ENCODE measurements around the gene MACROD2. TPM values are rescaled to one million over a fixed set of nuclear protein-coding genes. Genes with fewer than 3 reads are reported as not detected.
"Not testable (repeated sequence)": the region's sequence is repeated elsewhere in the genome, so short reads cannot be mapped to it uniquely, and the experiment has no call there.

The MACROD2 gene
- total RNA-seq, 1 donor from 2014 or later: 0.85 TPM

GRCh38 chr20:15806105-15806504, 1810.8 kb downstream of the MACROD2 start:
- no peak for DNase-seq

- DNase-seq: no peak
Observed at GRCh38 chr20:15807271-15807670, 1812.0 kb downstream of the MACROD2 start.

- not testable (repeated sequence) for DNase-seq
Observed at GRCh38 chr20:15807771-15808170, 1812.5 kb downstream of the MACROD2 start.

GRCh38 chr20:15811951-15812350, 1816.6 kb downstream of the MACROD2 start:
- no peak for DNase-seq

GRCh38 chr20:15812696-15813095, 1817.4 kb downstream of the MACROD2 start:
- no peak for DNase-seq

GRCh38 chr20:15814360-15814759, 1819.0 kb downstream of the MACROD2 start:
- no peak for DNase-seq

- no peak for DNase-seq
Observed at GRCh38 chr20:15814911-15815310, 1819.6 kb downstream of the MACROD2 start.

GRCh38 chr20:15817351-15817750, 1822.0 kb downstream of the MACROD2 start:
- no peak for DNase-seq

- DNase-seq: no peak
Observed at GRCh38 chr20:15818651-15819071, 1823.3 kb downstream of the MACROD2 start.

- DNase-seq: no peak
Observed at GRCh38 chr20:15823718-15824117, 1828.4 kb downstream of the MACROD2 start.

- DNase-seq: no peak
Observed at GRCh38 chr20:15827628-15828027, 1832.3 kb downstream of the MACROD2 start.

- DNase-seq: no peak
Observed at GRCh38 chr20:15831201-15831600, 1835.9 kb downstream of the MACROD2 start.

GRCh38 chr20:15832512-15832911, 1837.2 kb downstream of the MACROD2 start:
- no peak for DNase-seq

- DNase-seq: no peak
Observed at GRCh38 chr20:15834857-15835256, 1839.5 kb downstream of the MACROD2 start.

GRCh38 chr20:15835811-15836210, 1840.5 kb downstream of the MACROD2 start:
- DNase-seq: no peak

GRCh38 chr20:15836634-15837033, 1841.3 kb downstream of the MACROD2 start:
- no peak for DNase-seq

- DNase-seq: no peak
Observed at GRCh38 chr20:15837563-15837962, 1842.2 kb downstream of the MACROD2 start.

- no peak for DNase-seq
Observed at GRCh38 chr20:15838466-15838865, 1843.2 kb downstream of the MACROD2 start.

- no peak for DNase-seq
Observed at GRCh38 chr20:15840636-15841301, 1845.5 kb downstream of the MACROD2 start.

- DNase-seq: no peak
Observed at GRCh38 chr20:15842872-15843271, 1847.6 kb downstream of the MACROD2 start.

- DNase-seq: no peak
Observed at GRCh38 chr20:15843777-15844176, 1848.5 kb downstream of the MACROD2 start.

GRCh38 chr20:15847196-15847784, 1852.0 kb downstream of the MACROD2 start:
- no peak for DNase-seq

GRCh38 chr20:15848126-15848525, 1852.8 kb downstream of the MACROD2 start:
- no peak for DNase-seq

GRCh38 chr20:15848995-15849610, 1853.8 kb downstream of the MACROD2 start:
- no peak for DNase-seq

All from dermis blood vessel endothelial cell (primary cell).